ENCODE measurements around the gene NOS3.

Gene NOS3

GRCh38 chr7:151032936-151033863, 42.4 kb downstream of the NOS3 start:
- no peak for DNase-seq (ENCODE audit: insufficient read length, low spot score)
- FAIRE-seq = no peak
- no peak for TF ChIP-seq CTCF (IDR thresholded peaks at IDR 0.05; ENCODE audit: insufficient read depth, missing control alignments)

- no peak for TF ChIP-seq CTCF (IDR thresholded peaks at IDR 0.05; ENCODE audit: insufficient read depth, missing control alignments)
- DNase-seq (ENCODE audit: insufficient read length, low spot score) (no peak), FAIRE-seq (no peak)
These were observed 43.0 kb downstream of the NOS3 start for GRCh38 chr7:151033864-151034249.

- no peak for TF ChIP-seq CTCF (IDR thresholded peaks at IDR 0.05; ENCODE audit: insufficient read depth, missing control alignments)
- DNase-seq (ENCODE audit: insufficient read length, low spot score) (no peak), FAIRE-seq (no peak)
These were observed 43.7 kb downstream of the NOS3 start for GRCh38 chr7:151034312-151035025.

GRCh38 chr7:151035026-151035717, 44.4 kb downstream of the NOS3 start:
- no peak for TF ChIP-seq CTCF (IDR thresholded peaks at IDR 0.05; ENCODE audit: insufficient read depth, missing control alignments)
- FAIRE-seq = no peak
- no peak for DNase-seq (ENCODE audit: insufficient read length, low spot score)

- DNase-seq (ENCODE audit: insufficient read length, low spot score) = no peak
- no peak for FAIRE-seq
- TF ChIP-seq CTCF (IDR thresholded peaks at IDR 0.05; ENCODE audit: insufficient read depth, missing control alignments) = no peak
These were observed 45.1 kb downstream of the NOS3 start for GRCh38 chr7:151035902-151036301.

DNA sequence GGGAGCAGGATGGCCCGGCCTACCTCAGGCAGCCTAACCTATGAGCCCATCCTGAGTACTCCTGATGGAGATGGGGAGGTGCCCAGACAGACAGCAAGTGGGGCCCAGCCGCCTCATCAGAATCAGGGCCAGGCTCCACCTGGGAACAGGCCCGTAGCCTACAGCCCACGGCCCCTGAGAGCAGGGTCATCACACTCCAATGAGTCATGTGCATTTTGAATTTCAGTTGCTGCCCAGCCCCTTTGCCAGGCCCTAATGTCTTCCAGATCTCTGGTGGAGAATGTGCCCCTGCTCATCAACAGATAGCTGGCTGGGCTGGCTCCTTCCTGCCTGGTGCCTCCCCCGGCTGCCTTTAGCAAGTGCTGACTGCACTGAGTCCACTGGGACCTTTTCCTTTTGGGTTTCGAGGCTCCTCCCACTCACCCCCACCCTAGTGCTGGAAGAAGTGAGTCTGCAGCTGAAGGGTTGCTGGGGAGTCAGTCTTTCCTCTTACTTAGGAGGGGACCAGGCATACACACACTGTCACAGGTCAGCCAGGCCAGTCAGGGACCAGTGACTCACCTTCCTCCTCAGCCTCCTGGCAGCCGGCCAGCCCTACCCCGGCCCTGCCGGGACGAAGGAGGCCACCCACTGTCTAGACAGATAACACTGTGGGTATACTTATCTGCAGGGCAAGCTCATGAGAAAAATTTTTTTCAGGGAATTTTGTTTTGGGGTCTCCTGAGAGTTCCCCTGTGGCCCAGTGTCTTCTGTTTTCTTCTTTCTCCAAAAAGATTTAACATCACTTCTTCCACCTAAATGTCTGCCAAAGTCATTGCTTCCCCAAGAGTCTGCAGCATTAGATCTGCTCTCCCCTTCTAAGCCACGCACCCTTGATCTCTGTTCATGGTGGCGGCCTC, 48.4 kb downstream of the NOS3 start:
- DNase-seq (ENCODE audit: insufficient read length, low spot score) (no peak), FAIRE-seq (no peak)
- TF ChIP-seq CTCF (IDR thresholded peaks at IDR 0.05; ENCODE audit: insufficient read depth, missing control alignments) = no peak
